Endothelial cell of umbilical vein (primary cell): ENCODE data around the gene SGK1. TPM values are rescaled to one million over a fixed set of nuclear protein-coding genes. Genes with fewer than 3 reads are reported as not detected.

Source experiments
- BruUV-seq: library from RNA; stranded (reverse); fragments of 400-500 nt; replicated peaks from 2 replicates; lab custom pipeline; 2021; lab: Mats Ljungman, UMichigan
- CTCF ChIA-PET: fragments of 300-600, 350-600 bp; sonication (Branson Sonifier 250); formaldehyde crosslinking; loops from one replicate; lab custom pipeline; 2021; ENCODE audit warnings: antibody characterized with exemption, inconsistent platforms; lab: Charles Lee
- POLR2A ChIA-PET: fragments of 300-600, 350-600 bp; sonication (Branson Sonifier 250); formaldehyde crosslinking; loops from one replicate; lab custom pipeline; 2021; ENCODE audit warnings: antibody characterized with exemption, inconsistent platforms; lab: Charles Lee
- DNase-seq: peaks from one replicate; pipeline ENCODE4 v3.0.0-alpha.2; 2011; ENCODE audit warnings: low read depth, low spot score
- FAIRE-seq: peaks from 2 replicates; lab custom pipeline; 2011; peaks lifted over from hg19 to GRCh38; lab: Jason Lieb, UNC
- H2AFZ ChIP-seq: 2 replicates; pipeline ENCODE4 v1.6.0; 2012; ENCODE audit warnings: low read depth, low read length, control low read depth, inconsistent platforms
- H3K27ac ChIP-seq: 2 replicates; pipeline ENCODE4 v1.5.1; 2011; ENCODE audit warnings: low read depth, mild to moderate bottlenecking, control low read depth, low read length, moderate library complexity; ENCODE audit not compliant: insufficient read depth
- H3K27me3 ChIP-seq, 2 experiments: 2 replicates each; pipeline versions ENCODE4 v1.6.0 to v1.6.1; 2011; ENCODE audit warnings: low read length in 2 of 2, mixed read lengths in 1 of 2; ENCODE audit not compliant: control insufficient read depth in 2 of 2, insufficient read depth in 2 of 2
- H3K36me3 ChIP-seq, 2 experiments: 2 replicates in 1 of 2; 3 replicates in 1 of 2; pipeline ENCODE4 v1.5.1; 2011; ENCODE audit warnings: low read length in 2 of 2, mild to moderate bottlenecking in 1 of 2, moderate library complexity in 1 of 2; ENCODE audit not compliant: control insufficient read depth in 2 of 2, insufficient read depth in 2 of 2; ENCODE audit errors: extremely low read depth in 1 of 2
- H3K4me1 ChIP-seq: 3 replicates; pipeline ENCODE4 v1.5.1; 2011; ENCODE audit warnings: mild to moderate bottlenecking, low read length; ENCODE audit not compliant: control insufficient read depth, insufficient read depth; ENCODE audit errors: extremely low read depth
- H3K4me2 ChIP-seq: 2 replicates; pipeline ENCODE4 v1.6.1; 2011; ENCODE audit warnings: low read length, control low read depth, mixed read lengths; ENCODE audit not compliant: insufficient read depth
- H3K4me3 ChIP-seq, 3 experiments: fragments of 200-600 bp in 1 of 3; sonication (generic), shearing (Covaris generic) in 1 of 3; replicated peaks in 1 of 3; 2 replicates each; pipeline ENCODE4 v1.5.1; 2011 to 2016; ENCODE audit warnings: control low read depth in 3 of 3, low read length in 3 of 3, mild to moderate bottlenecking in 2 of 3, inconsistent platforms in 1 of 3, low read depth in 1 of 3, moderate library complexity in 1 of 3; ENCODE audit not compliant: insufficient read depth in 1 of 3
- H3K79me2 ChIP-seq: 2 replicates; pipeline ENCODE4 v1.6.0; 2012; ENCODE audit warnings: low read length, inconsistent platforms; ENCODE audit not compliant: control insufficient read depth, insufficient read depth
- H3K9ac ChIP-seq: replicated peaks from 2 replicates; pipeline ENCODE3; 2011; ENCODE audit warnings: low read length, control low read depth; ENCODE audit not compliant: insufficient read depth; ENCODE audit errors: extremely low read depth
- H3K9me1 ChIP-seq: replicated peaks from 3 replicates; pipeline ENCODE4 v1.6.0; 2011; ENCODE audit warnings: mild to moderate bottlenecking, low read length; ENCODE audit not compliant: control insufficient read depth, insufficient read depth; ENCODE audit errors: extremely low read depth
- H3K9me3 ChIP-seq: replicated peaks from 2 replicates; pipeline ENCODE4 v1.5.1; 2012; ENCODE audit warnings: low read length, inconsistent platforms; ENCODE audit not compliant: control insufficient read depth, insufficient read depth
- H4K20me1 ChIP-seq: replicated peaks from 2 replicates; pipeline ENCODE3; 2011; ENCODE audit warnings: mild to moderate bottlenecking, low read length; ENCODE audit not compliant: control insufficient read depth, insufficient read depth; ENCODE audit errors: extremely low read depth
- CTCF ChIP-seq, 2 donors: IDR thresholded peaks; 1 replicate in 1 of 2; 2 replicates in 1 of 2; pipeline ENCODE4 v1.5.1; 2011; ENCODE audit warnings: low read length in 2 of 2, mild to moderate bottlenecking in 2 of 2, moderate library complexity in 2 of 2, control low read depth in 1 of 2, inconsistent platforms in 1 of 2, low read depth in 1 of 2; ENCODE audit not compliant: insufficient read depth in 1 of 2; ENCODE audit errors: extremely low read depth in 1 of 2
- EZH2 ChIP-seq: IDR thresholded peaks from 2 replicates; pipeline ENCODE4 v1.6.1; 2012; ENCODE audit warnings: borderline replicate concordance, low read depth, mild to moderate bottlenecking, moderate library complexity, low read length, inconsistent platforms; ENCODE audit not compliant: severe bottlenecking
- FOS ChIP-seq: IDR thresholded peaks from 2 replicates; pipeline ENCODE4 v1.6.1; 2011; ENCODE audit warnings: mild to moderate bottlenecking, low read length, moderate library complexity, borderline replicate concordance; ENCODE audit not compliant: insufficient read depth
- GATA2 ChIP-seq: IDR thresholded peaks from 2 replicates; pipeline ENCODE4 v1.7.0; 2011; ENCODE audit warnings: low read depth, mild to moderate bottlenecking, moderate library complexity, mixed read lengths, low read length; ENCODE audit not compliant: insufficient read length, insufficient read depth
- JUN ChIP-seq: IDR thresholded peaks from 2 replicates; pipeline ENCODE4 v1.6.1; 2011; ENCODE audit warnings: borderline replicate concordance, low read depth; ENCODE audit not compliant: insufficient read length, insufficient read depth
- MAX ChIP-seq: IDR thresholded peaks from 2 replicates; pipeline ENCODE4 v1.6.1; 2011; ENCODE audit not compliant: insufficient read depth, insufficient read length
- MYC ChIP-seq: IDR thresholded peaks from one replicate; pipeline ENCODE4 v1.6.1; 2011; ENCODE audit warnings: mild to moderate bottlenecking, low read depth, low read length
- POLR2A ChIP-seq: IDR thresholded peaks from 2 replicates; pipeline ENCODE4 v1.6.1; 2012; ENCODE audit warnings: low read depth, mild to moderate bottlenecking, control low read depth, low read length
- POLR2AphosphoS5 ChIP-seq: IDR thresholded peaks from 2 replicates; pipeline ENCODE4 v1.6.1; 2012; ENCODE audit warnings: low read depth, mild to moderate bottlenecking, control low read depth, low read length, moderate library complexity; ENCODE audit not compliant: insufficient read depth
- dilution Hi-C: fragments of 300-500 bp; cut with MboI; formaldehyde crosslinking; loops from one replicate; pipeline ENCODE4 v1.15.0; 2019; ENCODE audit warnings: low sequenced_read_pairs; ENCODE audit not compliant: extremely low pct_ligation_motif_present
- intact Hi-C: fragments of 100-400 bp; cut with micrococcal nuclease; formaldehyde crosslinking; loops from one replicate; pipeline ENCODE4 v1.10.0; 2022
- polyA plus RNA-seq, 4 experiments: library from polyadenylated mRNA; depleted of rRNA in 3 of 4; stranded (reverse) in 3 of 4; unstranded in 1 of 4; fragments of >200 nt; gene quantifications; 2 replicates each; pipeline versions ENCODE4 v1.2.1 to v1.2.3, GENCODE V29; 2011 to 2012; ENCODE audit warnings: missing spikeins in 1 of 4
- total RNA-seq: library from RNA; stranded (reverse); gene quantifications from 2 replicates; pipeline ENCODE4 v1.2.3, GENCODE V29; 2021

SGK1 gene
- total and polyA plus RNA-seq, 2 donors (not counting 3 experiments of a cell fraction or from before 2014, with no cell fraction given) = 121 to 128 TPM

GRCh38 chr6:134291156-134291555 is 26.8 kb downstream of the SGK1 start:
- H3K9me3 ChIP-seq = no peaks in the 10 kb centered on the region
- CTCF ChIA-PET = interaction anchor here (2.2 kb wide), 1 partner anchor 8 kb away, joined by 6 read pairs; no protein-coding TSS in a partner anchor
- no peak for FAIRE-seq
- H4K20me1 ChIP-seq = no peaks in the 10 kb centered on the region
- H3K9ac ChIP-seq = no peak overlapping the region
- POLR2A ChIA-PET = no interaction called here
- no peaks in the 10 kb centered on the region for H3K79me2 ChIP-seq
- no peaks in the 10 kb centered on the region for H3K36me3 ChIP-seq
- dilution Hi-C loops = no loop called here
- DNase-seq = no peak
- no peak overlapping the region for H3K4me3 ChIP-seq
- intact Hi-C loops = no loop called here
- H3K27me3 ChIP-seq = no peaks in the 10 kb centered on the region
- TF ChIP-seq POLR2A (no peak), MYC (no peak), FOS (no peak), GATA2 (no peak), JUN (no peak), CTCF (IDR thresholded peaks at IDR 0.05; ENCODE audit: extremely low read depth in 1 of 2, insufficient read depth in 1 of 2, low read depth in 1 of 2, low read length in 2 of 2) (no peak), POLR2AphosphoS5 (no peak), EZH2 (no peak), MAX (no peak)
- no TSS peak for BruUV-seq
- no peaks in the 10 kb centered on the region for H3K9me1 ChIP-seq
- H3K27ac ChIP-seq = no peak overlapping the region
- peaks cover 37% of the 10 kb centered on the region for H3K4me1 ChIP-seq
- H2AFZ ChIP-seq = no peak overlapping the region
- no peak overlapping the region for H3K4me2 ChIP-seq
